IMR-90 (cell line): ENCODE results near the gene XRN2. TPM values are rescaled to one million over a fixed set of nuclear protein-coding genes. Genes with fewer than 3 reads are reported as not detected.
A peak's percentile ranks its signal among the peaks of the same experiment; 100 is the strongest.
"Not testable (repeated sequence)": the region's sequence is repeated elsewhere in the genome, so short reads cannot be mapped to it uniquely, and the experiment has no call there.

ENCODE experiments used
- ATAC-seq: fragments of 200-7000 bp; cut with Tn5 transposase; 2 replicates; pipeline ENCODE4 v1.9.1; 2020; ENCODE audit warnings: low read depth, mild to moderate bottlenecking, moderate library complexity
- BruUV-seq: library from RNA; stranded (reverse); fragments of 400-500 nt; replicated peaks from 2 replicates; lab custom pipeline; 2021; lab: Mats Ljungman, UMichigan
- CTCF ChIA-PET: fragments of 300-600 bp; formaldehyde crosslinking; extraction: SDS; loops from one replicate; lab custom pipeline; 2021; ENCODE audit warnings: antibody characterized with exemption; lab: Yijun Ruan, JAX
- POLR2A ChIA-PET: fragments of 300-600 bp; sonication (Branson Sonifier 250); formaldehyde crosslinking; loops from one replicate; lab custom pipeline; 2022; ENCODE audit warnings: antibody characterized with exemption; ENCODE audit not compliant: unreplicated experiment; lab: Charles Lee
- DNase-seq: peaks from one replicate; pipeline ENCODE4 v3.0.0; 2013
- H2AFZ ChIP-seq: replicated peaks from 2 replicates; pipeline ENCODE3; 2013; ENCODE audit warnings: low read length, mild to moderate bottlenecking; ENCODE audit not compliant: poor library complexity
- H2AK5ac ChIP-seq: 2 replicates; pipeline ENCODE4 v1.6.1; 2013; ENCODE audit warnings: low read depth, low read length, inconsistent platforms
- H2AK9ac ChIP-seq: replicated peaks from 2 replicates; pipeline ENCODE3; 2013; ENCODE audit warnings: mild to moderate bottlenecking, low read depth, low read length, moderate library complexity; ENCODE audit not compliant: poor library complexity
- H2BK120ac ChIP-seq: 2 replicates; pipeline ENCODE4 v1.6.1; 2013; ENCODE audit warnings: low read depth, low read length, inconsistent platforms
- H2BK15ac ChIP-seq: 3 replicates; pipeline ENCODE4 v1.6.1; 2013; ENCODE audit warnings: low read depth, low read length, inconsistent platforms
- H2BK20ac ChIP-seq: 2 replicates; pipeline ENCODE4 v1.6.1; 2013; ENCODE audit warnings: low read depth, mild to moderate bottlenecking, inconsistent platforms, low read length, moderate library complexity
- H2BK5ac ChIP-seq: 2 replicates; pipeline ENCODE4 v1.6.1; 2013; ENCODE audit warnings: mild to moderate bottlenecking, low read depth, low read length, inconsistent platforms; ENCODE audit not compliant: poor library complexity, severe bottlenecking
- H3K14ac ChIP-seq: replicated peaks from 2 replicates; pipeline ENCODE4 v1.6.1; 2013; ENCODE audit warnings: low read depth, low read length, inconsistent platforms
- H3K18ac ChIP-seq: 2 replicates; pipeline ENCODE4 v1.6.1; 2013; ENCODE audit warnings: low read depth, low read length, control low read depth
- H3K23ac ChIP-seq: 2 replicates; pipeline ENCODE4 v1.6.1; 2013; ENCODE audit warnings: low read depth, low read length, inconsistent platforms
- H3K27ac ChIP-seq: 2 replicates; pipeline ENCODE4 v1.5.1; 2013; ENCODE audit warnings: mild to moderate bottlenecking, control low read depth, low read length; ENCODE audit not compliant: insufficient read depth
- H3K27me3 ChIP-seq: 2 replicates; pipeline ENCODE4 v1.6.1; 2013; ENCODE audit warnings: low read length; ENCODE audit not compliant: control insufficient read depth, insufficient read depth
- H3K36me3 ChIP-seq: 2 replicates; pipeline ENCODE4 v1.6.1; 2013; ENCODE audit warnings: low read length, mixed read lengths; ENCODE audit not compliant: control insufficient read depth, insufficient read depth
- H3K4ac ChIP-seq: 2 replicates; pipeline ENCODE4 v1.6.1; 2013; ENCODE audit warnings: low read depth, low read length, inconsistent platforms
- H3K4me1 ChIP-seq: 2 replicates; pipeline ENCODE4 v1.6.1; 2013; ENCODE audit warnings: low read length, mixed read lengths; ENCODE audit not compliant: control insufficient read depth, insufficient read depth
- H3K4me2 ChIP-seq: 2 replicates; pipeline ENCODE4 v1.6.1; 2013; ENCODE audit warnings: low read depth, mild to moderate bottlenecking, control low read depth, low read length, moderate library complexity
- H3K4me3 ChIP-seq: 2 replicates; pipeline ENCODE4 v1.5.1; 2013; ENCODE audit warnings: low read depth, mild to moderate bottlenecking, control low read depth, low read length, moderate library complexity; ENCODE audit not compliant: insufficient read depth
- H3K56ac ChIP-seq: 2 replicates; pipeline ENCODE4 v1.6.1; 2013; ENCODE audit warnings: low read length, inconsistent platforms; ENCODE audit not compliant: insufficient read depth; ENCODE audit errors: extremely low read depth
- H3K79me1 ChIP-seq, 2 experiments: 2 replicates each; pipeline ENCODE4 v1.6.1; 2013; ENCODE audit warnings: low read length in 2 of 2, inconsistent platforms in 1 of 2, low read depth in 1 of 2
- H3K9ac ChIP-seq: 2 replicates; pipeline ENCODE4 v1.6.1; 2013; ENCODE audit warnings: low read depth, low read length, control low read depth
- H3K9me1 ChIP-seq: 2 replicates; pipeline ENCODE4 v1.6.1; 2013; ENCODE audit warnings: low read length, inconsistent platforms; ENCODE audit not compliant: insufficient read depth
- H3K9me3 ChIP-seq: 2 replicates; pipeline ENCODE4 v1.6.1; 2013; ENCODE audit warnings: low read length; ENCODE audit not compliant: control insufficient read depth, insufficient read depth
- H4K20me1 ChIP-seq: 2 replicates; pipeline ENCODE4 v1.6.1; 2013; ENCODE audit warnings: low read length, inconsistent platforms; ENCODE audit not compliant: insufficient read depth
- H4K5ac ChIP-seq: 2 replicates; pipeline ENCODE4 v1.6.1; 2013; ENCODE audit warnings: mild to moderate bottlenecking, low read depth, low read length, control low read depth
- H4K8ac ChIP-seq, 2 experiments: 2 replicates each; pipeline ENCODE4 v1.6.1; 2013; ENCODE audit warnings: low read depth in 2 of 2, low read length in 2 of 2, control low read depth in 1 of 2, inconsistent platforms in 1 of 2
- H4K91ac ChIP-seq: 2 replicates; pipeline ENCODE4 v1.6.1; 2013; ENCODE audit warnings: low read depth, low read length, inconsistent platforms; ENCODE audit not compliant: insufficient read depth
- CEBPB ChIP-seq: IDR thresholded peaks from 2 replicates; pipeline ENCODE4 v1.6.1; 2012; ENCODE audit warnings: low read depth, low read length, improper control_type of control experiment
- WGBS, 2 experiments: methylation state at CpG; one replicate each; pipeline versions ENCODE4 v1.1.5 to v1.1.7; 2013; ENCODE audit warnings: missing lambda C conversion rate in 2 of 2; ENCODE audit not compliant: insufficient read length in 1 of 2; ENCODE audit errors: extremely low coverage in 2 of 2; 5-methylcytosine and 5-hydroxymethylcytosine counted together
- dilution Hi-C: fragments of 300-500 bp; cut with HindIII; formaldehyde crosslinking; loops from one replicate; pipeline ENCODE4 v1.14.3; 2018; ENCODE audit warnings: low sequenced_read_pairs; ENCODE audit not compliant: unreplicated experiment
- in situ Hi-C: fragments of 300-500 bp; cut with MboI; formaldehyde crosslinking; loops from 3 replicates; pipeline ENCODE4 v1.14.3; 2019; ENCODE audit warnings: low sequenced_read_pairs, inconsistent platforms, mixed read lengths
- intact Hi-C: fragments of 100-400 bp; cut with micrococcal nuclease; formaldehyde crosslinking; loops from 2 replicates; pipeline ENCODE4 v1.10.0; 2022
- polyA plus RNA-seq, 3 experiments: library from polyadenylated mRNA; depleted of rRNA; stranded (reverse); fragments of >200 nt; gene quantifications; 2 replicates each; pipeline ENCODE4 v1.2.3, GENCODE V29; 2012; ENCODE audit warnings: low replicate concordance in 1 of 3
- total RNA-seq: library from RNA; depleted of rRNA; stranded (reverse); fragments of >200 nt; gene quantifications from 2 replicates; pipeline ENCODE4 v1.2.3, GENCODE V29; 2012

The XRN2 gene
- total and polyA plus RNA-seq, 2 of the 4 experiments (the other 2 are of a cell fraction), result 58.1 to 70.8 TPM

- H3K56ac ChIP-seq, H2AK5ac ChIP-seq, H2BK120ac ChIP-seq, H2BK20ac ChIP-seq, H4K91ac ChIP-seq, H2AFZ ChIP-seq, H3K23ac ChIP-seq, H2BK5ac ChIP-seq, ATAC-seq, H3K4me2 ChIP-seq, H3K4ac ChIP-seq, BruUV-seq, H3K18ac ChIP-seq, H3K27ac ChIP-seq, dilution Hi-C loops, DNase-seq, H3K27me3 ChIP-seq, H4K8ac ChIP-seq, H3K4me1 ChIP-seq, H3K14ac ChIP-seq, H2BK15ac ChIP-seq, H3K4me3 ChIP-seq, H4K20me1 ChIP-seq, POLR2A ChIA-PET, in situ Hi-C loops, H3K9me3 ChIP-seq, H2AK9ac ChIP-seq, H4K5ac ChIP-seq, H3K9ac ChIP-seq: not testable (repeated sequence)
- Histone ChIP-seq H3K79me1 (peaks cover 27 to 30% of the 10 kb centered on the region in 2 experiments), H3K9me1 (peaks cover 11% of the 10 kb centered on the region), H3K36me3 (peaks cover 22% of the 10 kb centered on the region)
- CTCF ChIA-PET, result interaction anchor here (0.6 kb wide), 1 partner anchor 13 kb away, joined by 4 read pairs; no protein-coding TSS in a partner anchor
- intact Hi-C loops, result loop anchor here (5.0 kb wide), 1 partner anchor 129 kb away; no protein-coding TSS in a partner anchor
- peak; percentile 38; the same call in 1 of the 2 replicates for TF ChIP-seq CEBPB
- WGBS, 2 experiments, result no CpG with 5 or more reads among the region's 9 CpGs
These were observed 63.1 kb downstream of the XRN2 start for GRCh38 chr20:21366273-21366672.
